D721Med (cell line): Measurements from ENCODE around the gene ZNF277.

Experiments
- DNase-seq: peaks from one replicate; pipeline ENCODE4 v3.0.0; 2011; ENCODE audit warnings: low spot score; ENCODE audit not compliant: insufficient read length
- FAIRE-seq: peaks from 2 replicates; lab custom pipeline; 2011; peaks lifted over from hg19 to GRCh38; lab: Jason Lieb, UNC
- TF ChIP-seq, protein P1 (sequence below): IDR thresholded peaks from 2 replicates; pipeline ENCODE4 v1.5.1; 2012; ENCODE audit warnings: mild to moderate bottlenecking, control low read depth; ENCODE audit not compliant: insufficient read depth; ENCODE audit errors: missing control alignments

The ZNF277 gene

DNA sequence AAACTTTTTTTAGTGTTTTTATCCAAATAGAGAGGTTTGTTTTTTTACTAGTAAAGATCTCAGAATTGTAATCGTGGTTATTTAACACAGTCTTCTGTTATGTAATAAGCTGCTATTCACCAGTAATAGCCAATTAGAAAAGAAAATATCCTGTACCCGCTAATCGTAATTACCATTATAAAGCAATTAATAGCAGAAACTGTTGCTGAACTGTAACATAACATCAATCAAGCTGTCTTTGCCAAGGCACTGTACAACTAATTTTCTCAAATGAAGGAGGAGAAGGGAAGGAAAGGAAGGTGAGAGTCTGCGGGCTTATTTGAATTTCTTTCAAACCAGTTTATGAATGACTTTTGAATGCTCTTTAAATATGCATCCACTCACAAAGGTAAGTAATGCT lies 9.3 kb downstream of the ZNF277 start:
- FAIRE-seq (no peak), DNase-seq (no peak)
- TF ChIP-seq, protein P1, sequence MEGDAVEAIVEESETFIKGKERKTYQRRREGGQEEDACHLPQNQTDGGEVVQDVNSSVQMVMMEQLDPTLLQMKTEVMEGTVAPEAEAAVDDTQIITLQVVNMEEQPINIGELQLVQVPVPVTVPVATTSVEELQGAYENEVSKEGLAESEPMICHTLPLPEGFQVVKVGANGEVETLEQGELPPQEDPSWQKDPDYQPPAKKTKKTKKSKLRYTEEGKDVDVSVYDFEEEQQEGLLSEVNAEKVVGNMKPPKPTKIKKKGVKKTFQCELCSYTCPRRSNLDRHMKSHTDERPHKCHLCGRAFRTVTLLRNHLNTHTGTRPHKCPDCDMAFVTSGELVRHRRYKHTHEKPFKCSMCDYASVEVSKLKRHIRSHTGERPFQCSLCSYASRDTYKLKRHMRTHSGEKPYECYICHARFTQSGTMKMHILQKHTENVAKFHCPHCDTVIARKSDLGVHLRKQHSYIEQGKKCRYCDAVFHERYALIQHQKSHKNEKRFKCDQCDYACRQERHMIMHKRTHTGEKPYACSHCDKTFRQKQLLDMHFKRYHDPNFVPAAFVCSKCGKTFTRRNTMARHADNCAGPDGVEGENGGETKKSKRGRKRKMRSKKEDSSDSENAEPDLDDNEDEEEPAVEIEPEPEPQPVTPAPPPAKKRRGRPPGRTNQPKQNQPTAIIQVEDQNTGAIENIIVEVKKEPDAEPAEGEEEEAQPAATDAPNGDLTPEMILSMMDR = no peak

DNA sequence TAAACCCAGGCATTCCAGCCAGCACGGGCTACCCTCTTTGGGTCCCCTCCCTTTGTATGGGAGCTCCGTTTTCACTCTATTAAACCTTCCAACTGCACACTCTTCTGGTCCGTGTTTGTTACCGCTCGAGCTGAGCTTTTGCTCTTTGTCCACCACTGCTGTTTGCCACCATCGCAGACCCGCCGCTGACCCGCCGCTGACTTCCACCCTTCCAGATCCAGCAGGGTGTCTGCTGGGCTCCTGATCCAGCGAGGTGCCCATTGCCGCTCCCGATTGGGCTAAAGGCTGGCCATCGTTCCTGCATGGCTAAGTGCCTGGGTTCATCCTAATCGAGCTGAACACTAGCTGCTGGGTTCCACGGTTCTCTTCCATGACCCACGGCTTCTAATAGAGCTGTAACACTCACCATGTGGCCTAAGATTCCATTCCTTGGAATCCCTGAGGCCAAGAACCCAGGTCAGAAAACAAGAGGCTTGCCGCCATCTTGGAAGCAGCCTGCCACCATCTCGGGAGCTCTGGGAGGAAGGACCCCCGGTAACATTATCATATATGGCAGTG lies 14.5 kb downstream of the ZNF277 start:
- no peak for FAIRE-seq
- TF ChIP-seq, protein P1 = no peak
- no peak for DNase-seq

DNA sequence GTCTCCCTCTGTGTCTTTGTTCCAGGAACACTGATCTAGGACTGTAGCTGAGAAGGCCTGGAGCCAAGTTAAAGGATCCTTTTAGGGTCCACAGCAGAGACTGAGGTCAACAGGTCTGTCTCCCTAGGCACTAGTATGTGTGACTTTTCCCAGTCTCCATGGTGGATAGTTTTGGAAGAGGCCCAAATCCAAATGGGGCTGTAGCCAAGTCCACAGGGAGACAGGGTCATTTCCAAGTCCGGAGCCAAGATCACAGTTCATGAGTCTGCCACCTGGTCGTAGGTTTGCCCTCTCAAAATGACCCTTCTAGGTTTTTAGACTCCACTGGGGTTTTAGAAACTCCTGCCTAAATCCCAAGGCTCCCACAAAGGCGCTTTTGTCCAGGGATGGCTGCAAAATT lies 16.8 kb downstream of the ZNF277 start:
- DNase-seq (no peak), FAIRE-seq (no peak)
- TF ChIP-seq, protein P1 = no peak

DNA sequence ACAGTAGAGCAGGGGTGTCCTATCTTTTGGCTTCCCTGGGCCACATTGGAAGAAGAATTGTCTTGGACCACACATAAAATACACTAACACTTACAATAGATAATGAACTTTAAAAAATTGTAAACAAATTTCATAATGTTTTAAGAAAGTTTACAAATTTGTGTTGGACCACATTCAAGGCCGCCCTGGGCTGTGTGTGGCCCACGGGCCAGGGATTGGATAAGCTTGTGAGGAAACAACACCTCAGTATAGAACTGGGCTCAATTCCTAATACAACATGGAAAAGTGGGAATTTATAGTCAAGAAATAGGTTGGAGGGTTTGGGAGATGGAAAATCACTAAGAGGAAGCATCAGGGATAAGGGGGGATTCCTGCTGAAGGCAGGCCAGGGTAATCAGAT lies 17.7 kb downstream of the ZNF277 start:
- FAIRE-seq (no peak), DNase-seq (no peak)
- TF ChIP-seq, protein P1 = no peak

DNA sequence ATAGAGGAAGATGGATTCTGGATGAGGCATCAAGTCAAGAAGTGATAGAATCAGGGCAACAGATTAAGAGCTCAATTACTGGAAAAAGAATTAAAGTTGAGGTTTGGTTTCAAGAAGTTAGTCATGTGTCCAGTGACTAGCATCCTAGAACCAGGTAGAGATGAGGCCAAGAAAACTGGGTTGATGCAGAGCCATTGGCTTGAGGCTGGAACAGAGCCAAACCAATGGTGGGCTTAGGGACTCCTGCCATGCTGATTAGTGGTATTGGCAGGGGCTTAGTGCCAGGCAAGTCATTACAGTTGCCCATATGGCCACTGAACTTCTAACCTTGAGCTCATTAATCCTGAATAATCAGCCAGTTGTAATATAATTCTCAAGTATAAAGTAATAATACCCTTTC lies 18.5 kb downstream of the ZNF277 start:
- TF ChIP-seq, protein P1 = no peak
- DNase-seq (no peak), FAIRE-seq (no peak)

DNA sequence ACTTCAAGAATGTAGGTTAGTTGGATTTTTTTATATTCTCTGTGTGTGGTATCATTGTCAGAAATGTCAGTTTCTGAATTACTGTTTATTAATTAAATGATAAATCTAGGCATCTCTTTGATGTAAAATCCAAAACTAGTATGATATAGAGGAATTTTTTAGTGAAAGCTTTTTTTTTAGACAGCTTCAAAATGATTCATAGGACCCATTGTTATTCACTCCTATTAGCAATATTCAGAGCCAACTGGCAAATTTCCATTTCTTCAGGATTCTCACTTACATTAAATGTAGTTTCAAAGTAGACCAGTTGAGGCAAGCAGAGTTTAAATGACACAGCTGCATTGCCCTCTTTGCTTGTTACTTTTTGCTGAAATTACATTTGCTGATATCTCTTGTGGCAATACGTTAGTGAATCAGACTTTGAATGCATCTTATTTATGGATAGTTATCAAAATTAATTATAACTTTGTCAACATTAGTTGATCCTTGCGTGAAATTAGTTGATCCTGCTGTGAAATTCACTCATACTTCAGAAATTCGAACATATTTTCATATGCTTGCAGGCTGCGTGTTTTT lies 20.3 kb downstream of the ZNF277 start:
- TF ChIP-seq, protein P1 = no peak

DNA sequence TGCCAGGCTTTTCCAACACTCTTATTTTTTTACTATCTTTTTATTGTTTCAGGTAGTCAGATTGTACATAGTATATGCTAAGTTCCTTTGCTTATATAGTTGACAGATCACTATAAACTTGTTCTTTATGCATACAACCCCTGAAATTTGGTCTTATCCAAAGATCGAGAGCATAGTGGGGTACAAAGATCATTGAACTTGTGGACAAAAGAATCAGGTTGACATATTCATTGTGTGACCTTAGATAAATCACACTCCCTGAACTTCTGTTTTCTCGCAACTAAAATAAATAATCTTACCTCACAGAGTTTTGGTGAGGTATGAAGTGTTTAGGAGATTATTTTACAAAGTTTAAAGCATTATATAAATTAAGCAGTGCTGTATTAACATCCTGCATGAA lies 22.1 kb downstream of the ZNF277 start:
- DNase-seq = no peak
- TF ChIP-seq, protein P1 = no peak
- FAIRE-seq = no peak

More for the DNA sequence above, 20.3 kb downstream of the ZNF277 start:
- DNase-seq = no peak
- FAIRE-seq = peak; percentile 70
